ENCODE measurements around the gene EGFR.

Gene EGFR

GRCh38 chr7:55172881-55173609 lies 154.2 kb downstream of the EGFR start:
- DNase-seq (ENCODE audit: low read depth): no peak

- no peak for DNase-seq (ENCODE audit: low read depth)
These were observed 154.9 kb downstream of the EGFR start for GRCh38 chr7:55173671-55174070.

- DNase-seq (ENCODE audit: low read depth): no peak
These were observed 155.6 kb downstream of the EGFR start for GRCh38 chr7:55174456-55174855.

GRCh38 chr7:55174856-55175255 lies 156.0 kb downstream of the EGFR start:
- no peak for DNase-seq (ENCODE audit: low read depth)

GRCh38 chr7:55177068-55177530 lies 158.3 kb downstream of the EGFR start:
- DNase-seq (ENCODE audit: low read depth): no peak

GRCh38 chr7:55177589-55178261 lies 158.9 kb downstream of the EGFR start:
- no peak for DNase-seq (ENCODE audit: low read depth)

GRCh38 chr7:55178292-55178862 lies 159.6 kb downstream of the EGFR start:
- DNase-seq (ENCODE audit: low read depth): no peak

- DNase-seq (ENCODE audit: low read depth): no peak
These were observed 160.3 kb downstream of the EGFR start for GRCh38 chr7:55178863-55179773.

- no peak for DNase-seq (ENCODE audit: low read depth)
These were observed 161.3 kb downstream of the EGFR start for GRCh38 chr7:55179931-55180682.

- no peak for DNase-seq (ENCODE audit: low read depth)
These were observed 162.2 kb downstream of the EGFR start for GRCh38 chr7:55180963-55181542.

GRCh38 chr7:55181762-55182161 lies 162.9 kb downstream of the EGFR start:
- no peak for DNase-seq (ENCODE audit: low read depth)

- no peak for DNase-seq (ENCODE audit: low read depth)
These were observed 165.1 kb downstream of the EGFR start for GRCh38 chr7:55183897-55184296.

- no peak for DNase-seq (ENCODE audit: low read depth)
These were observed 166.5 kb downstream of the EGFR start for GRCh38 chr7:55185321-55185802.

- DNase-seq (ENCODE audit: low read depth): peak; percentile 81
These were observed 167.3 kb downstream of the EGFR start for GRCh38 chr7:55185941-55186609.

GRCh38 chr7:55187701-55188491 lies 169.1 kb downstream of the EGFR start:
- no peak for DNase-seq (ENCODE audit: low read depth)

- no peak for DNase-seq (ENCODE audit: low read depth)
These were observed 169.8 kb downstream of the EGFR start for GRCh38 chr7:55188590-55189138.

GRCh38 chr7:55189146-55189766 lies 170.4 kb downstream of the EGFR start:
- DNase-seq (ENCODE audit: low read depth): no peak

- no peak for DNase-seq (ENCODE audit: low read depth)
These were observed 171.1 kb downstream of the EGFR start for GRCh38 chr7:55189878-55190436.

Data from GM04504 (cell line).